ENCODE measurements around the gene APC.
"Not testable (repeated sequence)": the region's sequence is repeated elsewhere in the genome, so short reads cannot be mapped to it uniquely, and the experiment has no call there.

Gene APC

GRCh38 chr5:112710896-112711295 lies 26.8 kb upstream of the APC start:
- Mint-ChIP-seq H3K4me3 (no peak overlapping the region), H3K27ac (no peak overlapping the region), H3K27me3 (ENCODE audit: low read depth, poor library complexity) (peaks cover 3% of the 10 kb centered on the region), H3K9me3 (no peaks in the 10 kb centered on the region), H3K4me1 (peaks cover 51% of the 10 kb centered on the region), H3K36me3 (ENCODE audit: low read depth) (peaks cover 23% of the 10 kb centered on the region)
- TF ChIP-seq CTCF (IDR thresholded peaks at IDR 0.05) = no peak
- DNase-seq = no peak

GRCh38 chr5:112711436-112711835 lies 26.2 kb upstream of the APC start:
- Mint-ChIP-seq H3K36me3 (ENCODE audit: low read depth) (peaks cover 26% of the 10 kb centered on the region), H3K27me3 (ENCODE audit: low read depth, poor library complexity) (peaks cover 3% of the 10 kb centered on the region), H3K27ac (no peak overlapping the region), H3K4me3 (no peak overlapping the region), H3K9me3 (no peaks in the 10 kb centered on the region), H3K4me1 (peaks cover 51% of the 10 kb centered on the region)
- DNase-seq = no peak
- no peak for TF ChIP-seq CTCF (IDR thresholded peaks at IDR 0.05)

- peaks cover 38% of the 10 kb centered on the region for H3K36me3 Mint-ChIP-seq (ENCODE audit: low read depth)
- peak overlapping the region; percentile 22 for H3K27ac Mint-ChIP-seq
- no peaks in the 10 kb centered on the region for H3K27me3 Mint-ChIP-seq (ENCODE audit: low read depth, poor library complexity)
- no peak for TF ChIP-seq CTCF (IDR thresholded peaks at IDR 0.05)
- H3K9me3 Mint-ChIP-seq = peaks cover 11% of the 10 kb centered on the region
- peaks cover 44% of the 10 kb centered on the region for H3K4me1 Mint-ChIP-seq
- H3K4me3 Mint-ChIP-seq = no peak overlapping the region
- DNase-seq = no peak
Measured at GRCh38 chr5:112713206-112713605, 24.5 kb upstream of the APC start.

GRCh38 chr5:112716895-112717294 lies 20.8 kb upstream of the APC start:
- not testable (repeated sequence) for H3K4me3 Mint-ChIP-seq; DNase-seq; H3K27me3 Mint-ChIP-seq (ENCODE audit: low read depth, poor library complexity); H3K27ac Mint-ChIP-seq
- Mint-ChIP-seq H3K9me3 (peaks cover 19% of the 10 kb centered on the region), H3K4me1 (peaks cover 21% of the 10 kb centered on the region), H3K36me3 (ENCODE audit: low read depth) (peaks cover 45% of the 10 kb centered on the region)

GRCh38 chr5:112717506-112718082 lies 20.1 kb upstream of the APC start:
- H3K4me1 Mint-ChIP-seq = peaks cover 14% of the 10 kb centered on the region
- peaks cover 19% of the 10 kb centered on the region for H3K9me3 Mint-ChIP-seq
- peaks cover 38% of the 10 kb centered on the region for H3K36me3 Mint-ChIP-seq (ENCODE audit: low read depth)
- H3K27me3 Mint-ChIP-seq (ENCODE audit: low read depth, poor library complexity) = no peaks in the 10 kb centered on the region
- H3K4me3 Mint-ChIP-seq = no peak overlapping the region
- no peak overlapping the region for H3K27ac Mint-ChIP-seq
- TF ChIP-seq CTCF (IDR thresholded peaks at IDR 0.05) = no peak
- no peak for DNase-seq

- Mint-ChIP-seq H3K27me3 (ENCODE audit: low read depth, poor library complexity) (no peaks in the 10 kb centered on the region), H3K36me3 (ENCODE audit: low read depth) (peaks cover 36% of the 10 kb centered on the region), H3K4me1 (peaks cover 8% of the 10 kb centered on the region), H3K9me3 (peaks cover 19% of the 10 kb centered on the region), H3K27ac (no peak overlapping the region), H3K4me3 (no peak overlapping the region)
- TF ChIP-seq CTCF (IDR thresholded peaks at IDR 0.05) = no peak
- no peak for DNase-seq
Measured at GRCh38 chr5:112718344-112718743, 19.3 kb upstream of the APC start.
